H1 (cell line): ENCODE results near the gene TNFAIP8. TPM values are rescaled to one million over a fixed set of nuclear protein-coding genes. Genes with fewer than 3 reads are reported as not detected.
"Not testable (repeated sequence)": the region's sequence is repeated elsewhere in the genome, so short reads cannot be mapped to it uniquely, and the experiment has no call there.

ENCODE experiments used
- CTCF ChIA-PET: fragments of 300-600 bp; sonication (Branson Sonifier 250); formaldehyde crosslinking; loops from one replicate; lab custom pipeline; 2021; ENCODE audit not compliant: partially characterized antibody; lab: Charles Lee
- POLR2A ChIA-PET: fragments of 300-600 bp; sonication (Branson Sonifier 250); formaldehyde crosslinking; loops from one replicate; lab custom pipeline; 2021; ENCODE audit warnings: inconsistent platforms; ENCODE audit not compliant: partially characterized antibody; lab: Charles Lee
- DNase-seq, 2 experiments: peaks; one replicate each; pipeline versions ENCODE4 v3.0.0 to v3.0.0-alpha.2; 2010 to 2022; ENCODE audit warnings: low spot score in 2 of 2, low read depth in 1 of 2, mixed read lengths in 1 of 2
- FAIRE-seq: peaks from 2 replicates; lab custom pipeline; 2011; peaks lifted over from hg19 to GRCh38; lab: Jason Lieb, UNC
- H2AFZ ChIP-seq: 2 replicates; pipeline ENCODE4 v1.8.1; 2012; ENCODE audit warnings: low read length, inconsistent platforms
- H2AK5ac ChIP-seq: 2 replicates; pipeline ENCODE4 v1.6.1; 2013; ENCODE audit warnings: low read depth, low read length
- H2BK120ac ChIP-seq: replicated peaks from 2 replicates; pipeline ENCODE3; 2013; ENCODE audit warnings: low read depth, low read length, inconsistent platforms
- H2BK12ac ChIP-seq: 2 replicates; pipeline ENCODE4 v1.6.1; 2013; ENCODE audit warnings: low read depth, low read length
- H2BK15ac ChIP-seq: 2 replicates; pipeline ENCODE4 v1.6.1; 2013; ENCODE audit warnings: low read length
- H2BK20ac ChIP-seq: 2 replicates; pipeline ENCODE4 v1.6.1; 2013; ENCODE audit warnings: low read length
- H2BK5ac ChIP-seq: 2 replicates; pipeline ENCODE4 v1.6.1; 2013; ENCODE audit warnings: low read depth, low read length
- H3K14ac ChIP-seq: 2 replicates; pipeline ENCODE4 v1.6.1; 2013; ENCODE audit warnings: inconsistent platforms; ENCODE audit not compliant: insufficient read length
- H3K18ac ChIP-seq: 2 replicates; pipeline ENCODE4 v1.6.1; 2013; ENCODE audit warnings: low read length; ENCODE audit errors: extremely low read depth
- H3K23ac ChIP-seq: 2 replicates; pipeline ENCODE4 v1.6.1; 2013; ENCODE audit warnings: inconsistent platforms; ENCODE audit not compliant: insufficient read length
- H3K23me2 ChIP-seq: 2 replicates; pipeline ENCODE4 v1.6.1; 2013; ENCODE audit warnings: low read depth, low read length
- H3K27ac ChIP-seq: 2 replicates; pipeline ENCODE4 v1.6.1; 2011; ENCODE audit warnings: low read depth, low read length, inconsistent platforms
- H3K27me3 ChIP-seq, 4 experiments: replicated peaks in 1 of 4; 1 replicate in 1 of 4; 2 replicates in 3 of 4; pipeline versions ENCODE4 v1.6.1 to v1.8.1; 2011 to 2013; ENCODE audit warnings: low read length in 3 of 4, mild to moderate bottlenecking in 3 of 4, inconsistent platforms in 2 of 4, mixed read lengths in 2 of 4, moderate library complexity in 1 of 4; ENCODE audit not compliant: control insufficient read depth in 3 of 4, insufficient read depth in 3 of 4; ENCODE audit errors: extremely low read depth in 1 of 4
- H3K36me3 ChIP-seq, 4 experiments: 2 replicates each; pipeline versions ENCODE4 v1.6.1 to v1.8.1; 2011 to 2013; ENCODE audit warnings: mild to moderate bottlenecking in 4 of 4, low read length in 3 of 4, moderate library complexity in 2 of 4, control low read depth in 1 of 4, inconsistent platforms in 1 of 4; ENCODE audit not compliant: insufficient read depth in 4 of 4, control insufficient read depth in 2 of 4
- H3K4ac ChIP-seq: replicated peaks from 2 replicates; pipeline ENCODE3; 2013; ENCODE audit warnings: low read length, low read depth, mixed read lengths, inconsistent platforms; ENCODE audit not compliant: insufficient read length
- H3K4me1 ChIP-seq, 4 experiments: replicated peaks in 1 of 4; 1 replicate in 1 of 4; 2 replicates in 3 of 4; pipeline versions ENCODE4 v1.6.1 to v1.8.1; 2011 to 2013; ENCODE audit warnings: low read length in 3 of 4, inconsistent platforms in 2 of 4, mixed read lengths in 1 of 4; ENCODE audit not compliant: insufficient read depth in 4 of 4, control insufficient read depth in 3 of 4
- H3K4me2 ChIP-seq, 2 experiments: 2 replicates each; pipeline versions ENCODE4 v1.6.1 to v1.8.1; 2011 to 2013; ENCODE audit warnings: low read depth in 2 of 2, low read length in 2 of 2, control low read depth in 1 of 2, inconsistent platforms in 1 of 2, mild to moderate bottlenecking in 1 of 2; ENCODE audit not compliant: insufficient read depth in 1 of 2
- H3K4me3 ChIP-seq, 4 experiments: fragments of 200-600, 300-600 bp in 1 of 4; sonication (generic), shearing (Covaris generic), sonication (Bioruptor Twin) in 1 of 4; 2 replicates each; pipeline versions ENCODE4 v1.5.1 to v1.8.1; 2011 to 2016; ENCODE audit warnings: low read length in 4 of 4, low read depth in 3 of 4, control low read depth in 2 of 4, inconsistent platforms in 2 of 4, mild to moderate bottlenecking in 2 of 4, mixed read lengths in 1 of 4, moderate library complexity in 1 of 4; ENCODE audit not compliant: insufficient read depth in 2 of 4; ENCODE audit errors: extremely low read depth in 1 of 4
- H3K56ac ChIP-seq: replicated peaks from 2 replicates; pipeline ENCODE3; 2013; ENCODE audit warnings: low read depth, mild to moderate bottlenecking, mixed read lengths, low read length, inconsistent platforms; ENCODE audit not compliant: insufficient read length
- H3K79me1 ChIP-seq: 2 replicates; pipeline ENCODE4 v1.6.1; 2013; ENCODE audit warnings: low read depth, low read length, control low read depth
- H3K79me2 ChIP-seq, 2 experiments: 2 replicates each; pipeline versions ENCODE4 v1.6.1 to v1.8.1; 2012 to 2013; ENCODE audit warnings: low read length in 2 of 2, mild to moderate bottlenecking in 2 of 2, inconsistent platforms in 1 of 2; ENCODE audit not compliant: insufficient read depth in 2 of 2, control insufficient read depth in 1 of 2
- H3K9ac ChIP-seq, 4 experiments: replicated peaks in 1 of 4; 1 replicate in 1 of 4; 2 replicates in 3 of 4; pipeline versions ENCODE4 v1.6.1 to v1.8.1; 2011 to 2013; ENCODE audit warnings: low read depth in 3 of 4, low read length in 3 of 4, control low read depth in 2 of 4, mild to moderate bottlenecking in 2 of 4, moderate library complexity in 2 of 4, inconsistent platforms in 1 of 4; ENCODE audit errors: extremely low read depth in 1 of 4
- H3K9me3 ChIP-seq, 2 experiments: 2 replicates each; pipeline versions ENCODE4 v1.6.1 to v1.8.1; 2012 to 2013; ENCODE audit warnings: mild to moderate bottlenecking in 2 of 2, moderate library complexity in 2 of 2, control low read depth in 1 of 2, inconsistent platforms in 1 of 2, low read depth in 1 of 2, low read length in 1 of 2, mixed read lengths in 1 of 2; ENCODE audit not compliant: insufficient read depth in 2 of 2
- H4K20me1 ChIP-seq, 2 experiments: replicated peaks in 1 of 2; 2 replicates each; pipeline versions ENCODE3 to v1.8.1; 2011 to 2013; ENCODE audit warnings: inconsistent platforms in 2 of 2, low read length in 2 of 2, mild to moderate bottlenecking in 1 of 2; ENCODE audit not compliant: insufficient read depth in 2 of 2, control insufficient read depth in 1 of 2
- H4K5ac ChIP-seq: 2 replicates; pipeline ENCODE4 v1.6.1; 2013; ENCODE audit warnings: low read length, low read depth, mixed read lengths, inconsistent platforms; ENCODE audit not compliant: insufficient read length
- H4K8ac ChIP-seq: 2 replicates; pipeline ENCODE4 v1.8.0; 2013; ENCODE audit warnings: mild to moderate bottlenecking, moderate library complexity, low read length, inconsistent platforms; ENCODE audit not compliant: insufficient read depth; ENCODE audit errors: extremely low read depth
- H4K91ac ChIP-seq: replicated peaks from 2 replicates; pipeline ENCODE3; 2013; ENCODE audit warnings: low read length, mixed read lengths, inconsistent platforms; ENCODE audit not compliant: insufficient read length
- WGBS, 2 experiments: shearing (Covaris generic) in 1 of 2; methylation state at CpG; one replicate each; pipeline versions ENCODE4 v1.1.6 to v1.1.7; 2013 to 2015; ENCODE audit warnings: low lambda C conversion rate in 2 of 2, mixed read lengths in 2 of 2, inconsistent platforms in 1 of 2, low coverage in 1 of 2, missing lambda C conversion rate in 1 of 2; ENCODE audit not compliant: insufficient replicate concordance in 2 of 2, insufficient coverage in 1 of 2, insufficient read length in 1 of 2; ENCODE audit errors: extremely low coverage in 1 of 2, missing lambda C conversion rate in 1 of 2; 5-methylcytosine and 5-hydroxymethylcytosine counted together
- polyA plus RNA-seq, 7 experiments: library from polyadenylated mRNA; depleted of rRNA in 3 of 7; stranded (reverse) in 5 of 7; unstranded in 2 of 7; fragments of >200 nt in 5 of 7; fragments of 200-250 nt in 2 of 7; gene quantifications; 1 replicate in 5 of 7; 2 replicates in 1 of 7; 4 replicates in 1 of 7; pipeline versions ENCODE4 v1.2.1 to v1.2.3, GENCODE V29; 2011 to 2013; ENCODE audit warnings: missing spikeins in 2 of 7, mixed read lengths in 2 of 7
- total RNA-seq: library from RNA; stranded (reverse); fragmentation: NEBNext Ultra II Directional; extraction: Animal tissue kit (Norgen Biotek cat#: 25700); gene quantifications from 2 replicates; pipeline ENCODE4 v1.2.1, GENCODE V29; 2021

Gene TNFAIP8
- total and polyA plus RNA-seq, 2 of the 8 experiments (the other 6 are each of a cell fraction or from before 2014, with no cell fraction given), result 12.4 to 19.3 TPM

- H2BK5ac ChIP-seq, H2BK120ac ChIP-seq, FAIRE-seq, H4K91ac ChIP-seq, H3K79me1 ChIP-seq, H3K79me2 ChIP-seq, H3K4me2 ChIP-seq, H3K56ac ChIP-seq, H4K5ac ChIP-seq, H4K20me1 ChIP-seq, H3K27me3 ChIP-seq, H3K9ac ChIP-seq, POLR2A ChIA-PET, H3K23ac ChIP-seq, H2BK12ac ChIP-seq, DNase-seq, H2BK15ac ChIP-seq, H3K4ac ChIP-seq, CTCF ChIA-PET, H4K8ac ChIP-seq, H3K9me3 ChIP-seq, H3K27ac ChIP-seq, H2BK20ac ChIP-seq, H2AK5ac ChIP-seq, H3K4me1 ChIP-seq, H2AFZ ChIP-seq, H3K23me2 ChIP-seq, H3K14ac ChIP-seq, H3K4me3 ChIP-seq, H3K18ac ChIP-seq, H3K36me3 ChIP-seq: not testable (repeated sequence)
- WGBS, 2 experiments, result 100% methylated on average over 1 of the region's 1 CpG; no CpG with 5 or more reads in 1 of the 2 experiments
Observed at GRCh38 chr5:119428166-119428565, 72.3 kb downstream of the TNFAIP8 start.

- H2BK5ac ChIP-seq, H3K36me3 ChIP-seq, H3K27me3 ChIP-seq, FAIRE-seq, H3K4me1 ChIP-seq, H2AK5ac ChIP-seq, H3K4ac ChIP-seq, H3K27ac ChIP-seq, H4K20me1 ChIP-seq, H3K14ac ChIP-seq, H4K5ac ChIP-seq, H3K4me2 ChIP-seq, POLR2A ChIA-PET, H3K79me1 ChIP-seq, DNase-seq, H2BK15ac ChIP-seq, H4K8ac ChIP-seq, H3K18ac ChIP-seq, H3K9me3 ChIP-seq, H3K4me3 ChIP-seq, H4K91ac ChIP-seq, H2BK20ac ChIP-seq, H3K9ac ChIP-seq, CTCF ChIA-PET, H3K79me2 ChIP-seq, H3K23me2 ChIP-seq, H2AFZ ChIP-seq, H2BK120ac ChIP-seq, H2BK12ac ChIP-seq, H3K56ac ChIP-seq, H3K23ac ChIP-seq: not testable (repeated sequence)
- WGBS, 2 experiments, result 67% methylated on average over 3 of the region's 3 CpGs; no CpG with 5 or more reads in 1 of the 2 experiments
Observed at GRCh38 chr5:119428574-119428973, 72.8 kb downstream of the TNFAIP8 start.
